PFSK-1 (cell line): ENCODE results near the gene NAGS. TPM values are rescaled to one million over a fixed set of nuclear protein-coding genes. Genes with fewer than 3 reads are reported as not detected.

Experiments used
- FOXP2 ChIP-seq: optimal IDR thresholded peaks from 2 replicates; pipeline ENCODE3; 2011; ENCODE audit warnings: borderline replicate concordance, control low read depth, inconsistent platforms; ENCODE audit not compliant: insufficient read depth; ENCODE audit errors: extremely low read length, extremely low read depth
- POLR2AphosphoS5 ChIP-seq: IDR thresholded peaks from 2 replicates; pipeline ENCODE4 v1.6.1; 2012; ENCODE audit warnings: low read depth, mild to moderate bottlenecking, control low read depth, low read length, moderate library complexity
- SIN3A ChIP-seq: IDR thresholded peaks from 2 replicates; pipeline ENCODE4 v1.6.1; 2012; ENCODE audit warnings: mild to moderate bottlenecking, low read length, moderate library complexity, borderline replicate concordance; ENCODE audit not compliant: insufficient read depth
- TAF1 ChIP-seq: IDR thresholded peaks from 2 replicates; pipeline ENCODE4 v1.6.1; 2012; ENCODE audit warnings: low read length, control low read depth, borderline replicate concordance; ENCODE audit not compliant: insufficient read depth
- polyA plus RNA-seq: library from polyadenylated mRNA; unstranded; fragments of >200 nt; gene quantifications from one replicate; pipeline ENCODE4 v1.2.1, GENCODE V29; 2012; ENCODE audit warnings: low read depth, missing spikeins; ENCODE audit not compliant: insufficient read length
- TF ChIP-seq, protein P1 (sequence below), 2 experiments: IDR thresholded peaks; 2 replicates each; pipeline versions ENCODE4 v1.6.1 to v1.8.0; 2011 to 2012; ENCODE audit warnings: low read depth in 2 of 2, low read length in 2 of 2, control low read depth in 1 of 2, inconsistent platforms in 1 of 2, mild to moderate bottlenecking in 1 of 2, moderate library complexity in 1 of 2; ENCODE audit not compliant: insufficient read depth in 1 of 2

The NAGS gene, protein sequence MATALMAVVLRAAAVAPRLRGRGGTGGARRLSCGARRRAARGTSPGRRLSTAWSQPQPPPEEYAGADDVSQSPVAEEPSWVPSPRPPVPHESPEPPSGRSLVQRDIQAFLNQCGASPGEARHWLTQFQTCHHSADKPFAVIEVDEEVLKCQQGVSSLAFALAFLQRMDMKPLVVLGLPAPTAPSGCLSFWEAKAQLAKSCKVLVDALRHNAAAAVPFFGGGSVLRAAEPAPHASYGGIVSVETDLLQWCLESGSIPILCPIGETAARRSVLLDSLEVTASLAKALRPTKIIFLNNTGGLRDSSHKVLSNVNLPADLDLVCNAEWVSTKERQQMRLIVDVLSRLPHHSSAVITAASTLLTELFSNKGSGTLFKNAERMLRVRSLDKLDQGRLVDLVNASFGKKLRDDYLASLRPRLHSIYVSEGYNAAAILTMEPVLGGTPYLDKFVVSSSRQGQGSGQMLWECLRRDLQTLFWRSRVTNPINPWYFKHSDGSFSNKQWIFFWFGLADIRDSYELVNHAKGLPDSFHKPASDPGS
- polyA plus RNA-seq = 3.2 TPM

DNA sequence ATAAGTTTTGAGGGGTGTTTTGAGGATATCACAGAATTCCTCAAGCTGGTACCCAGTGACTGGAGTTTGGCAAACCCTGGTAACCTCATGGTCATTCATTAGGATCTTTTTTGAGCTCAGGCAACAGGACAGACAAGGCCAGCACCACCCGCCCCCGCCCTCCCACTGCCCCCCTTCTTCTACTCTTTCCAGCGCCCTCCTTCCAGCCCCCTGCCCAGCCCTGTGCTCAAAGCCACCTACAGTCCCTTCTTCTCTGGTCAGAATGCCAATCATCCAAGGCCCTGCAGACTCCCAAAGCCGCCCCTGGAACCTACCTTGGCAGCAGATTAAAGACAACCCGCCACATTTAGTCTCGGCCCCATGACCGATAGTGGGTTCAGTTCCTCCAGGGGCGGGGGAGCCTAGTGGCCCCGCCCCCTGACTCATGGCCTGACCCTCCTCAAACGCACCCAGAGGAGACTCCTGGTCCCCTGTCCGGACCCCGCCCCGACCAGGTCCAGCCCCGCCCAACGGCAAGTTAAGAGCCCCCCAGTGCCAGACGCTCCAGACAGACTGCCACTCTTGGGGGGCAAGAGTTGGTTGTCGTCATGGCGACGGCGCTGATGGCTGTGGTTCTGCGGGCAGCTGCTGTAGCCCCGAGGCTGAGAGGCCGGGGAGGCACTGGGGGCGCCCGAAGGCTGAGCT is at the start of gene NAGS:
Gene NAGS (plus strand): TSS at position 546 of the 684 bp plus-strand sequence. CDS start 42 bp downstream, at position 588.
- TF ChIP-seq FOXP2 = no peak
- TF ChIP-seq POLR2AphosphoS5 = no peak
- TF ChIP-seq TAF1 = no peak
- TF ChIP-seq SIN3A = no peak
- TF ChIP-seq, protein P1, sequence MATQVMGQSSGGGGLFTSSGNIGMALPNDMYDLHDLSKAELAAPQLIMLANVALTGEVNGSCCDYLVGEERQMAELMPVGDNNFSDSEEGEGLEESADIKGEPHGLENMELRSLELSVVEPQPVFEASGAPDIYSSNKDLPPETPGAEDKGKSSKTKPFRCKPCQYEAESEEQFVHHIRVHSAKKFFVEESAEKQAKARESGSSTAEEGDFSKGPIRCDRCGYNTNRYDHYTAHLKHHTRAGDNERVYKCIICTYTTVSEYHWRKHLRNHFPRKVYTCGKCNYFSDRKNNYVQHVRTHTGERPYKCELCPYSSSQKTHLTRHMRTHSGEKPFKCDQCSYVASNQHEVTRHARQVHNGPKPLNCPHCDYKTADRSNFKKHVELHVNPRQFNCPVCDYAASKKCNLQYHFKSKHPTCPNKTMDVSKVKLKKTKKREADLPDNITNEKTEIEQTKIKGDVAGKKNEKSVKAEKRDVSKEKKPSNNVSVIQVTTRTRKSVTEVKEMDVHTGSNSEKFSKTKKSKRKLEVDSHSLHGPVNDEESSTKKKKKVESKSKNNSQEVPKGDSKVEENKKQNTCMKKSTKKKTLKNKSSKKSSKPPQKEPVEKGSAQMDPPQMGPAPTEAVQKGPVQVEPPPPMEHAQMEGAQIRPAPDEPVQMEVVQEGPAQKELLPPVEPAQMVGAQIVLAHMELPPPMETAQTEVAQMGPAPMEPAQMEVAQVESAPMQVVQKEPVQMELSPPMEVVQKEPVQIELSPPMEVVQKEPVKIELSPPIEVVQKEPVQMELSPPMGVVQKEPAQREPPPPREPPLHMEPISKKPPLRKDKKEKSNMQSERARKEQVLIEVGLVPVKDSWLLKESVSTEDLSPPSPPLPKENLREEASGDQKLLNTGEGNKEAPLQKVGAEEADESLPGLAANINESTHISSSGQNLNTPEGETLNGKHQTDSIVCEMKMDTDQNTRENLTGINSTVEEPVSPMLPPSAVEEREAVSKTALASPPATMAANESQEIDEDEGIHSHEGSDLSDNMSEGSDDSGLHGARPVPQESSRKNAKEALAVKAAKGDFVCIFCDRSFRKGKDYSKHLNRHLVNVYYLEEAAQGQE (IDR thresholded peaks at IDR 0.05; ENCODE audit: insufficient read depth in 1 of 2, low read depth in 2 of 2, low read length in 2 of 2) = no peak

DNA sequence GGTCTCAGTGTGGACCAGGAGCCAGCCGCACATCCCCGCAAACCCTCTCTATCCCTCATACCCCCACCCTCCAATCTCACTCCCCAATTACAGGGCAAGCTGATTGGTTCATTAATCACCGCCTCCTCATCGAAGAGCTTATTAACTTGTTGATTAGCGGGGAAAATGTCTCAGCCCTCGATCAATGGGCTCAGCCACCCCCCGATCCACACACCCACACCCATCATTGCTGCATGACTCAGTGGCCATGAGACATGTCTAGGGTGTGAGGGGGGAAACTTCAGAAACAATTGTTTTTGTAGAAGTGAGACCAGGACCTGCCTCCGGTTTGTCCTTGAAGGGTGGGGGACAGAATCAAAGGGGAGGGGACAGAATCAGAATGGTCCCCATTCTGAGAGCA is 48.2 kb upstream of the NAGS start:
- TF ChIP-seq FOXP2 = no peak
- TF ChIP-seq SIN3A = no peak
- no peak for TF ChIP-seq TAF1
- TF ChIP-seq, protein P1 (IDR thresholded peaks at IDR 0.05; ENCODE audit: insufficient read depth in 1 of 2, low read depth in 2 of 2, low read length in 2 of 2) = no peak
- no peak for TF ChIP-seq POLR2AphosphoS5

DNA sequence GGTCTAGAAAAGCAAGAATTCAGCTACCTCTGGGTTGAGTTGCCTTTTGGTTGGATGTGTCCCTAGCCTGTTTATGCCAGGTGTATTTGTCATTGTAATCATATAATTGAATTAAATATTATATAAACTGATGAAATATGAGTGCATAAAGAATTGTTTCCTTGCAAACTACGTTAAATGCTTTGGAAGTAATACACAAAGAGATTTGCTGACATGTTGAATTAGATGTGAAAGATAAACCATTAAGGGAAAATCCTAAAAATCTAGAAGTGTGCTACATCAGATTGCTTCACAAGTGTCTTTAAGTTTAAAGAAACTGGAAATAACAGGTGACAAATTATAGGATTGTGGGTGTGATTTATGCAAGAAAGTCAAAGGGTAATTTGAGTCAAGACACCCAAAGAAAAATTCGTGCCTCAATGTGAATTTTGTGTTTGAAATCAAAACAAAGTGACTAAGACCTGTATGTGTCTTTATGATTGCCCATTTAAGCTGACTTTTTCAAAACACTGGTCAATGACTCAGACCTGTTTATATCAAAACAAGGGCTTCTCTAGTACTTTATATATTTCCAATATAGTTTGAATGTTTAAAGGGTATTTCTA is 45.6 kb upstream of the NAGS start:
- TF ChIP-seq FOXP2 (no peak), SIN3A (no peak), TAF1 (no peak), POLR2AphosphoS5 (no peak)
- TF ChIP-seq, protein P1 (IDR thresholded peaks at IDR 0.05; ENCODE audit: insufficient read depth in 1 of 2, low read depth in 2 of 2, low read length in 2 of 2) = no peak

DNA sequence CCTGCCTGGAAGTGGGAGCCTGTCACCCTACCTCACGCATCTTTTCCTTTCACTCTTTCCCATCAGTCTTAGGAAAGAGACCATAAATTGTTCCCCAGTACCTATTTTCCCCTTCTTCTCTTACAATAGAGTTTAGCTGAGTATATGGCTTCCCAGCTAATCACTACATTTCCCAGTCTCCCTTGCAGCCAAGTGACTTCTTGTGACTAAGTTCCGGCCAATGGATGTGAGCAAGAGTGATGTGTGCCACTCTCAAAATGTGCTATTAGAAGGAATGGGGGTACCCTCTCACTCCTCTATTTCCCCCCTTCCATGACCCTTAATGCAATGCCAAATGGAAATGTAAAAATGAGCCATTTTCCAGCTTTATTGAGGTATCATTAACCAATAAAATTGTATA is 42.5 kb upstream of the NAGS start:
- TF ChIP-seq TAF1 (no peak), FOXP2 (no peak), POLR2AphosphoS5 (no peak), SIN3A (no peak)
- TF ChIP-seq, protein P1 (IDR thresholded peaks at IDR 0.05; ENCODE audit: insufficient read depth in 1 of 2, low read depth in 2 of 2, low read length in 2 of 2) = no peak
